Activated gamma-delta T cell treated with anti-CD3 and anti-CD28 coated beads, Interleukin-2, amount 50 U/mL, for 16 hours (primary cell): ENCODE results near the gene PLAC8L1.

Experiments used
- DNase-seq: peaks from one replicate; pipeline ENCODE4 v3.0.0-alpha.2; 2020; ENCODE audit warnings: low read depth

The PLAC8L1 gene

GRCh38 chr5:146079695-146080373 is 25.5 kb downstream of the PLAC8L1 start:
- DNase-seq: no peak

- DNase-seq: no peak
Observed at GRCh38 chr5:146078566-146078965, 26.8 kb downstream of the PLAC8L1 start.

GRCh38 chr5:146076455-146076854 is 28.9 kb downstream of the PLAC8L1 start:
- DNase-seq: no peak

DNA sequence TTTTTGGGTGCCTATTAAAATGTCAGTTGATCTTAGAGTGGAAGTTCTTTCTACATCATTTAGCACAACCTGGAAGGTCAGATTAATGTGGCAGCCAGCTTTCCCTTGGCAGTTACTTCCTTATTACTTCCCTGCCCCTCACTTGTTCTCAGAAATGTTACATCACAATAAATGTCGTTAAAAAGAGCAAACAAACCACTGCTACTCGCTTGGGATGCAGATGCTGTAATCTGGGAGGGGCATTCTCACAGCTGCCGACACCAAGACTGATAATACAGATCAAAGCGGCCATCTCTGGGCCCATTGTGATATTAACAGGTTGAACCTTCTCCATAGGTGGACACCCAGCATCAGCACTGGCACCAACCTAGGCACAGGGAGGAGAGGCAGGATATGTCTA is 29.3 kb downstream of the PLAC8L1 start:
- no peak for DNase-seq

GRCh38 chr5:146073239-146073900 is 32.0 kb downstream of the PLAC8L1 start:
- no peak for DNase-seq

- DNase-seq: no peak
Observed at GRCh38 chr5:146072595-146072994, 32.8 kb downstream of the PLAC8L1 start.

GRCh38 chr5:146071171-146071570 is 34.2 kb downstream of the PLAC8L1 start:
- DNase-seq: no peak

GRCh38 chr5:146070746-146071145 is 34.6 kb downstream of the PLAC8L1 start:
- no peak for DNase-seq

GRCh38 chr5:146069780-146070099 is 35.6 kb downstream of the PLAC8L1 start:
- no peak for DNase-seq

GRCh38 chr5:146068977-146069779 is 36.2 kb downstream of the PLAC8L1 start:
- no peak for DNase-seq

- DNase-seq: no peak
Observed at GRCh38 chr5:146068206-146068605, 37.2 kb downstream of the PLAC8L1 start.

GRCh38 chr5:146066968-146067367 is 38.4 kb downstream of the PLAC8L1 start:
- DNase-seq: no peak

- no peak for DNase-seq
Observed at GRCh38 chr5:146060221-146060585, 45.2 kb downstream of the PLAC8L1 start.

DNA sequence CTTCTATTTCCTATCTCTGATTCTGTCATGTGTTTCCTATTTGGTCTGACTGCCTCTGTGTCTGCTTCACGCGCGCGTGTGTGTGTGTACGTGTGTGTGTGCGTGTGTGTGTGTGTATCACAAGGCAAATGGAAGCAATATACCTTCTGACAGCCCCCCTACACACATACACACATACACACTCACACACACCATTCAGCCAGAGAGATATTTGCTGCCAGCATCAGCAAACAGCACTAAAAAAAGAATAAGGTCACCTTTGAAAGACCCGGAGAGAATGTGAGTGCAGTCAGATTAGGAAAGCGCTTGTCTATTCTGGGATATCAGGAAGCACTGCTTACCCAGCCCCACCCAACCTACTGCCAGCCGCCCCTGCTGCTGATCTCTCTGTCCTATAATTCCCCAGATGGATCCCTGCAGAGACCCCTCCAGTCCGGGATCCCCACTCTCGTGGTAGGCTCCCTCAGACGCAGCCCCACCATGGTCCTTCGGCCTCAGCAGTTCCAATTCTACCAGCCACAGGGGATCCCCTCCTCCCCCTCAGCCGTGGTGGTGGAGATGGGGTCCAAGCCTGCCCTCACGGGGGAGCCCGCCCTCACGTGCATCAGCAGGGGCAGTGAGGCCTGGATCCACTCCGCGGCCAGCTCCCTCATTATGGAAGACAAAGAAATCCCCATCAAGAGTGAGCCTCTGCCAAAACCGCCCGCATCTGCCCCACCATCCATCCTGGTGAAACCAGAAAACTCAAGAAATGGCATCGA is 45.7 kb downstream of the PLAC8L1 start:
- DNase-seq: no peak

- no peak for DNase-seq
Observed at GRCh38 chr5:146055432-146055831, 49.9 kb downstream of the PLAC8L1 start.

DNA sequence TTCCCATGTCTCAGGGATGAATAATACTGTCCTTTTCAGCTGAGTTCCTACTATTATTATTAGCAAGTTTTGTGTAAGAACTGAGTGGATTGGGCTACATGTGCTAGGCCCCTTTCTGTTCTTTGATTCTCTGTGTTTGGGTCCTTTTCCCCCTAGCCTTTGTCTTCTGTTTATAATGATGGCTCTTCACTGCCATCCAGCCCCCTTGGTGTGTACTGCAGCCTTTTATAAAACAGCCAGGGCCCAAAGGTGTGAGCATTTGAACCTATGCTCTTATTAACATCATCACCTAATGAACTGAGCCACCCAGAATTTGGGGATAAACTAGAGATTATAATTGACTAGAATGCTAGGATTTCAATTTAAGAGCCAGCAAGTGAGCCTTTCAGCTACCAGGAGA is 52.6 kb downstream of the PLAC8L1 start:
- DNase-seq: no peak

DNA sequence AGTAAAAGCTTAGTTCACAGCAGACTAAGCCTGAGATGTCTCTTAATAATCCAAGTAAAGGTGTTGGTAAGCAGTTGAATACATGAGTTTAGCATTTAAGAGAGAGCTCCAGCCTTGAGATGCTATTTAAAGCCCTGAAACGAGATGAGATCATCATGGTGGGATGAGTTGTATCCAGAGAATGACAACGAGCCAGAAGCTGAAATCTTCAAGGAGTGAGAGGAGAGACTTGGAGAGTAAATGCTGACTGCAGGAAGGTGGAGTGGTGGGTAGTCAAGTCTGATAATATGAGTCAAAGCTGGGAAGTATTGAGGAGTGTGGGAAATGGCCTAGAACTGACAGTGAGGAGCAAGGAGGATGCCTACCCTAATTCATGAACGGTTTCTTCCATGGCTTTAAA is 53.7 kb downstream of the PLAC8L1 start:
- DNase-seq: no peak

DNA sequence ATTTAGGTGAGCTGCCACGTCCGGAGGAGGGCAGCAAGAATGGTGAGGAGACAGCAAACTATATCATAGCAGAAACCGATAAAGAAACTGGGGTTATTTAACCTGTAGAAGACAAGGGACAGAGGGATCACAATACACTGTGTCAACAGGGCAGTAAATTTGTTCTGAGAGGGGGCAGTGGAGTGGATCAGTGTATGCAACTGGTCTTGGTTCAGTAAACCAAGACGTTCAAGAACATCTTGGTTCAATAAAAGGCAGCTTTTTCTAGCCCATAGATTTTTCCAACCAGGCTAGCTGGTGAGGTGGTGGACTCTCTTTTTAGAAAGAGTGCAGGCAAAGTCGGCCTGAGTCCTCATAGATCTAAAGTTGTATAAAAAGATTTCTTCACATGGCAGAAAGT is 55.3 kb downstream of the PLAC8L1 start:
- DNase-seq: no peak

DNA sequence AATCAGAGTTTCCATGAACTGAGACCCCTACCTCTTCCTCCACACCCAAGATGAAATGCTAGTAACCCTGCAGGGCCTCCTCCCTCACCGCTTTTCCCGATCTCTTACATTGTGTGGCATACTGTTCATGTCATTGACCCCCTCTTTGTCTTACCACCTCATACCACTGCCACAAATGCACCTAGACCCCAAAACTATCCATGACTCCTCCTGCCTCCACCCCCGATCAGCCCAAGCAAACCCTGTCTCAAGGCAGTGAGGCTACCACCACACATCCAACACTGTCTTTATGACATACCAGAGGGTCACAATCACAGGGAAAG is 55.7 kb downstream of the PLAC8L1 start:
- DNase-seq: no peak

DNA sequence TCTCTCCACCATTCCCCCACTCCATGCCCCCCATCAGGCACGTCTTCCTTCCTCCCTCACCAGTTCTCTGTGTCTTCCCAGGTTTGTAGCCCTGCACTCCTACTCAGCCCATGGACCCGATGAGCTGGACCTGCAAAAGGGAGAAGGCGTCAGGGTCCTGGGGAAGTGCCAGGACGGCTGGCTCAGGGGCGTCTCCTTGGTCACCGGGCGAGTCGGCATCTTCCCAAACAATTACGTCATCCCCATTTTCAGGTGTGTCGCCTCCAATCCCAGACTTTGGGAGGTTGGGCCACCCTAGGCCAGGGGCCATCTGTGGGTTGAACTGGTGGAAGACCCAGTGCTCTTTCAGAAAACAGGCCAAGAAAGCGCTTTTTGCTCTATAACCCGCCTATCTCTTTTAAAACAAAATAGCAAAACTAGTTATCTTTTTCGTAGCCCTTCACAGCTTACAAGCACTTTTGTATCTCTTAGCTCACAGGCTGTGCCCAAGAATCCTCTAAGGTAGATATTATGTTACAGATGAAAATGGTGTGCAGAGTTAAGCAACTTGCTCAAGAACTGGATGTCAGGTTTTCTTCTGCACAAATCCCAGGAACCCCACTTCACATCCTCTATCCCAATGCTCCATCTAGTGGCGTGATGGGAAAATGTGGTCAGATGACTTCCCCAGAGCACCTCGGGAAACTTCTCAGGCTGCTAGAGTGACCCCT is 56.2 kb downstream of the PLAC8L1 start:
- DNase-seq: no peak

GRCh38 chr5:146047396-146047795 is 58.0 kb downstream of the PLAC8L1 start:
- no peak for DNase-seq

DNA sequence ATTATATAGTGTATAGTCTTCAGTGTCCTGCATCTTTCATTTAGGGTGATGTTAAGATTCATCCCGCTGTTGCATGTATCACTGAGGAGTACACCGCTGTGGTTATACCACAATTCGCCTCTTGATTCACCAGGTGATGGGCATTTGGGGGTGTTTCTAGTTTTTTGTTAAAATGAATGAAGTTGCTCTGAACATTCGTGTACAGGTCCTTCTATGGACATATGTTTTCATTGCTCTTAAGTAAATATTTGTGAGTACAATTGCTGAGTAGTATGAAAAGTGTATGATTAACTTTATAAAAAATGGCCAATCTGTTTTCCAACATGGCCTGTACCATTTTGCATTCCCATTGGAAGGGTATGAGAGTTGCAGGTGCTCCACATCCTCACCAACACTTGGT is 61.7 kb downstream of the PLAC8L1 start:
- no peak for DNase-seq
